Fibroblast of villous mesenchyme (primary cell): ENCODE measurements around the gene DNAJC9. TPM values are rescaled to one million over a fixed set of nuclear protein-coding genes. Genes with fewer than 3 reads are reported as not detected.

Experiments used
- DNase-seq: peaks from one replicate; pipeline ENCODE4 v3.0.0-alpha.2; 2010; ENCODE audit warnings: low read depth
- H3K4me3 ChIP-seq: 2 replicates; pipeline ENCODE4 v1.5.1; 2011; ENCODE audit warnings: low read depth, mild to moderate bottlenecking, low read length
- CTCF ChIP-seq: IDR thresholded peaks from 2 replicates; pipeline ENCODE4 v1.5.1; 2012; ENCODE audit warnings: low read depth, mild to moderate bottlenecking, low read length; ENCODE audit not compliant: insufficient read depth
- total RNA-seq: library from RNA; depleted of rRNA; stranded (reverse); fragments of >200 nt; gene quantifications from 2 replicates; pipeline ENCODE4 v1.2.3, GENCODE V29; 2012

Gene DNAJC9
- total RNA-seq, 1 donor, result 28.1 TPM

GRCh38 chr10:73252445-73253224 lies 5.6 kb upstream of the DNAJC9 start, which contains the start of gene MRPS16:
TSS of gene MRPS16 (minus strand) at chr10:73252644. CDS start at chr10:73252482, 162 bp downstream.
- no peak for TF ChIP-seq CTCF
- DNase-seq, result peak; percentile 98
- H3K4me3 ChIP-seq, result peak within 1 kb of the TSS; percentile 93

GRCh38 chr10:73251683-73252444 lies 4.8 kb upstream of the DNAJC9 start:
- DNase-seq, result peak; percentile 34
- H3K4me3 ChIP-seq, result peak overlapping the region; percentile 93
- no peak for TF ChIP-seq CTCF

- DNase-seq, result no peak
- no peak for TF ChIP-seq CTCF
- no peak overlapping the region for H3K4me3 ChIP-seq
These were observed 1.2 kb upstream of the DNAJC9 start for GRCh38 chr10:73248259-73248724.

DNA sequence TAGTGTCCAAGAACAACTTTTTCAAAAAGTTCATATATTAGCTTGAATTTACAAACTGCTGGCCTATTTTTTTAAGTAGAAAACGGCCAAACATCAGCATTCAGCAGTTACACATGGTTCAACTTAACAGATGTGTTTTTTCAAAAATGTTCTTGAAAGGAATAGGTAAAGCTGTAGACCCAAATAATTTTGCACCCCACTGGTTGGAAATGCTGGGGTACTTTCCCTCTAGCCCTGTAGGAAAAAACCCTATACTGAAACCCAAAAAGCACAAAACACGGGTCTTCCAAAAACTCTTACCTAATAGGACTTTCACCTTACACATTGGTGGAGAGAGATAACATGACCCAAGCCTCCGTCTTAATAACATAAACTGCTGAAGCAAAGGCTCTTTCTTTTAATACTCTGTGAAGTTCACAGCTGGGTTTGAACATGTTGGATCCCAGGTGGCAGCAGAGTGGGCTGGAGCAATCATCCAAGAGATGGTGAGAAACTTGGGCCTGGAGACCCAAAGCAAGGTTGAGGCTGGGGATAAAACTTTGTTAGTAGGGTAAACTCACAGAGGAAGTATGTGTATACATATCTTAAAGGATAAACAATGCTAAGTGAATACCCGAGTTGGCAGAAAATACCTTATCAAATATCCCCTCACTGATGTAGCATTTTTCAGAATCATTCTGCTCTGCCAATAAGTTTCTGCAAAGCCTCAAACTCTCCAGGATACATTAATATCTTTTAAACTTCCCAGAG lies 629 bp upstream of the DNAJC9 start:
- peak; percentile 10 for DNase-seq

DNA sequence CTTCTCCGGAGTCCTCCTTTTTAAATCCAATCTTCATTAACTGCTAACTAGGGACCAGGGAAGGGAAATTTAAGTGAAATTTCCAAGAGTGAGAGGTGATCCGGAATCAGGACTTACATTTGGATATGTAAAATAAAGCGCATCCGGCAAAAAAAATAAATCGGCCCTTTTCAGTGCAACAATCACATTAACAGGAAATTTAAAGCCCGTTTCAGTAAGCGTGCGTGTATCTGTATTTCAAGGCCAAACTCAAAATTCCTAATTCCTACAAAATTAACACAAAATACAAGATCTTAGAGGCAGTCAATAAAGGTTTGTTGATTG lies 771 bp downstream of the DNAJC9 start:
- peak overlapping the region; percentile 84 for H3K4me3 ChIP-seq
- TF ChIP-seq CTCF, result no peak
- peak; percentile 18 for DNase-seq

More for the DNA sequence above, 629 bp upstream of the DNAJC9 start:
- H3K4me3 ChIP-seq, result peak overlapping the region; percentile 84
- no peak for TF ChIP-seq CTCF

- TF ChIP-seq CTCF, result no peak
- peak overlapping the region; percentile 84 for H3K4me3 ChIP-seq
- peak; percentile 44 for DNase-seq
These were observed 2.1 kb downstream of the DNAJC9 start for GRCh38 chr10:73244866-73245477.
